ENCODE results near the gene ABI3BP. TPM values are rescaled to one million over a fixed set of nuclear protein-coding genes. Genes with fewer than 3 reads are reported as not detected.

The ABI3BP gene
- polyA plus RNA-seq, 3 donors: not detected

DNA sequence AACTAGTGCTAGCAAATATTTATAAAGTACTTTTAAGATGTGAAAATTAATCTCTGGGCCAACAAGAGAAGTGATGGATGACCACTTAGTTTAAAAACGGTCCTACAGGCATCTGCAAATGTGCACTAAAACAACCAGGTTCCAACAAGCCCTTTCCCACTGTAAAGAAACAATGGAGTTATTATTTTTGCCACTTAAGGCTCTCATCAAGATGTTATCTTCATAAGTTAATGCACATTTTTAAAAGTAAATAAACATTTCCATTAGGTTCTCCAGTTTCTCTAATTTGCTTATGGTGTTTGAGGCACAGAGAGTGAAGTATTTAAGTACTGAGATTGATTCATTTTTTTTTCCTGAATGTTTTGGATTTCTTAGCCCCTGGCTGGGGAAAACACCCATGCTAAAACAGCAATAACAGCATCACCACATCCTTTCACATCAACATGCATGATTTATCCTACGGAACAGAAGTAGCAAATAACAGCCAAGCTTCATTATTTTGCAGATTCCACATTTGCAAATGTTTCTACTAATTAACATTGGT is 20.8 kb downstream of the ABI3BP start:
- H3K9me3 ChIP-seq (replicated peaks in 1 of 2; ENCODE audit: control insufficient read depth in 1 of 2, insufficient read depth in 1 of 2, low read length in 2 of 2): no peaks in the 10 kb centered on the region
- H3K27me3 ChIP-seq (ENCODE audit: control insufficient read depth in 2 of 2, insufficient read depth in 2 of 2, low read length in 2 of 2): no peaks in the 10 kb centered on the region
- H3K27ac ChIP-seq (ENCODE audit: low read depth in 1 of 2, low read length in 2 of 2): no peak overlapping the region
- H3K4me2 ChIP-seq (replicated peaks; ENCODE audit: extremely low read depth, low read length, poor library complexity, severe bottlenecking): no peak overlapping the region
- H3K36me3 Mint-ChIP-seq: no peaks in the 10 kb centered on the region
- 67% methylated on average over 1 of the region's 2 CpGs for WGBS (ENCODE audit: insufficient coverage)
- DNase-seq: no peak
- H3K4me1 Mint-ChIP-seq: no peaks in the 10 kb centered on the region
- H3K9ac ChIP-seq (ENCODE audit: insufficient read depth, low read length, poor library complexity, severe bottlenecking): no peak overlapping the region
- H2AFZ ChIP-seq (ENCODE audit: insufficient read depth, low read depth, low read length, poor library complexity, severe bottlenecking): no peak overlapping the region
- H3K4me3 ChIP-seq (replicated peaks in 1 of 3; ENCODE audit: low read depth in 2 of 3, low read length in 3 of 3): no peak overlapping the region
- TF ChIP-seq, protein P1, sequence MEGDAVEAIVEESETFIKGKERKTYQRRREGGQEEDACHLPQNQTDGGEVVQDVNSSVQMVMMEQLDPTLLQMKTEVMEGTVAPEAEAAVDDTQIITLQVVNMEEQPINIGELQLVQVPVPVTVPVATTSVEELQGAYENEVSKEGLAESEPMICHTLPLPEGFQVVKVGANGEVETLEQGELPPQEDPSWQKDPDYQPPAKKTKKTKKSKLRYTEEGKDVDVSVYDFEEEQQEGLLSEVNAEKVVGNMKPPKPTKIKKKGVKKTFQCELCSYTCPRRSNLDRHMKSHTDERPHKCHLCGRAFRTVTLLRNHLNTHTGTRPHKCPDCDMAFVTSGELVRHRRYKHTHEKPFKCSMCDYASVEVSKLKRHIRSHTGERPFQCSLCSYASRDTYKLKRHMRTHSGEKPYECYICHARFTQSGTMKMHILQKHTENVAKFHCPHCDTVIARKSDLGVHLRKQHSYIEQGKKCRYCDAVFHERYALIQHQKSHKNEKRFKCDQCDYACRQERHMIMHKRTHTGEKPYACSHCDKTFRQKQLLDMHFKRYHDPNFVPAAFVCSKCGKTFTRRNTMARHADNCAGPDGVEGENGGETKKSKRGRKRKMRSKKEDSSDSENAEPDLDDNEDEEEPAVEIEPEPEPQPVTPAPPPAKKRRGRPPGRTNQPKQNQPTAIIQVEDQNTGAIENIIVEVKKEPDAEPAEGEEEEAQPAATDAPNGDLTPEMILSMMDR (IDR thresholded peaks at IDR 0.05): no peak
- H3K79me2 ChIP-seq (ENCODE audit: insufficient read depth, low read length): no peaks in the 10 kb centered on the region
- H3K9me3 Mint-ChIP-seq: peaks cover 0 to 4% (median 3%) of the 10 kb centered on the region in 7 donors
- no peaks in the 10 kb centered on the region for H3K27me3 Mint-ChIP-seq (ENCODE audit: low read depth in 3 of 3)
- no peak overlapping the region for H3K27ac Mint-ChIP-seq
- no peaks in the 10 kb centered on the region for H4K20me1 ChIP-seq (ENCODE audit: insufficient read depth, low read length)
- no peaks in the 10 kb centered on the region for H3K4me1 ChIP-seq (ENCODE audit: control insufficient read depth in 1 of 2, insufficient read depth in 2 of 2, low read length in 2 of 2)
- intact Hi-C loops (cut with micrococcal nuclease): no loop called here
- no peaks in the 10 kb centered on the region for H3K36me3 ChIP-seq (replicated peaks in 1 of 2; ENCODE audit: control insufficient read depth in 1 of 2, insufficient read depth in 2 of 2, low read length in 2 of 2)
- H3K4me3 Mint-ChIP-seq: no peak overlapping the region

DNA sequence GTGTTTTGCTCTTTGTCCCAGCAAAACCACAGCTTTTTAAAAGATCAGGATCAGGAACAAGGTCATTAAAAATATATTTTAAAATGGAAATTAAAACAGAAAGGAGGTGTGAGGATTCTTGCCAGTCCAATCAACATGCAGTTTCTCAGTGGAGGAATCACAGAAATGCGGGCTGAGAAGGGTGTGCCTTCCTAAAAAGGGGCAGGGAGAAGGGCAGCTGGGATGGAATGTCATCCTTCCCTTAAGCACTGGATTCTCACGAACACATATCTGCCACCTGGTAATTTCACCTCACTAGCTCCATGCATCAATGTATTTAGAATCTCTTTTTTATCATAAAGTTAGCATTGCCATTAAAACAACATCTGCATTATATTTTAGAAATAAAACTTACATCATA is 21.4 kb downstream of the ABI3BP start:
- H3K4me3 ChIP-seq (replicated peaks in 1 of 3; ENCODE audit: low read depth in 2 of 3, low read length in 3 of 3): no peak overlapping the region
- Mint-ChIP-seq H3K9me3 (peaks cover 0 to 4% (median 3%) of the 10 kb centered on the region in 7 donors), H3K4me3 (no peak overlapping the region), H3K27me3 (ENCODE audit: low read depth in 3 of 3) (no peaks in the 10 kb centered on the region), H3K36me3 (no peaks in the 10 kb centered on the region), H3K4me1 (no peaks in the 10 kb centered on the region), H3K27ac (no peak overlapping the region)
- no peaks in the 10 kb centered on the region for H3K27me3 ChIP-seq (ENCODE audit: control insufficient read depth in 2 of 2, insufficient read depth in 2 of 2, low read length in 2 of 2)
- H2AFZ ChIP-seq (ENCODE audit: insufficient read depth, low read depth, low read length, poor library complexity, severe bottlenecking): no peak overlapping the region
- H3K9ac ChIP-seq (ENCODE audit: insufficient read depth, low read length, poor library complexity, severe bottlenecking): no peak overlapping the region
- no peaks in the 10 kb centered on the region for H4K20me1 ChIP-seq (ENCODE audit: insufficient read depth, low read length)
- no peaks in the 10 kb centered on the region for H3K36me3 ChIP-seq (replicated peaks in 1 of 2; ENCODE audit: control insufficient read depth in 1 of 2, insufficient read depth in 2 of 2, low read length in 2 of 2)
- TF ChIP-seq, protein P1 (IDR thresholded peaks at IDR 0.05): no peak
- no peak overlapping the region for H3K4me2 ChIP-seq (replicated peaks; ENCODE audit: extremely low read depth, low read length, poor library complexity, severe bottlenecking)
- WGBS (ENCODE audit: insufficient coverage): no CpG with 5 or more reads among the region's 2 CpGs
- DNase-seq: no peak
- H3K27ac ChIP-seq (ENCODE audit: low read depth in 1 of 2, low read length in 2 of 2): no peak overlapping the region
- intact Hi-C loops (cut with micrococcal nuclease): no loop called here
- no peaks in the 10 kb centered on the region for H3K79me2 ChIP-seq (ENCODE audit: insufficient read depth, low read length)
- H3K4me1 ChIP-seq (ENCODE audit: control insufficient read depth in 1 of 2, insufficient read depth in 2 of 2, low read length in 2 of 2): no peaks in the 10 kb centered on the region
- no peaks in the 10 kb centered on the region for H3K9me3 ChIP-seq (replicated peaks in 1 of 2; ENCODE audit: control insufficient read depth in 1 of 2, insufficient read depth in 1 of 2, low read length in 2 of 2)

Measured in CD14-positive monocyte (primary cell).